GM18861 (cell line): Measurements from ENCODE around the gene SPDEF.

ENCODE experiments used
- ATAC-seq: cut with Tn5 transposase; IDR thresholded peaks from one replicate; pipeline ENCODE4 v1.9.1; 2021; ENCODE audit not compliant: unreplicated experiment

SPDEF gene

GRCh38 chr6:34556031-34556471 is at the start of gene SPDEF:
Gene SPDEF, minus strand, starts transcription at chr6:34556329. Its CDS starts 11,874 bp downstream, at chr6:34544455.
- ATAC-seq: no peak

- ATAC-seq: no peak
Measured at GRCh38 chr6:34603707-34604106, 47.6 kb upstream of the SPDEF start.

GRCh38 chr6:34602318-34603111 is 46.4 kb upstream of the SPDEF start:
- no peak for ATAC-seq

GRCh38 chr6:34601706-34602105 is 45.6 kb upstream of the SPDEF start:
- no peak for ATAC-seq

- no peak for ATAC-seq
Measured at GRCh38 chr6:34600796-34601195, 44.7 kb upstream of the SPDEF start.

GRCh38 chr6:34600101-34600500 is 44.0 kb upstream of the SPDEF start:
- ATAC-seq: no peak

GRCh38 chr6:34598712-34599111 is 42.6 kb upstream of the SPDEF start:
- no peak for ATAC-seq

GRCh38 chr6:34597605-34598353 is 41.6 kb upstream of the SPDEF start:
- ATAC-seq: no peak

- ATAC-seq: no peak
Measured at GRCh38 chr6:34596798-34597197, 40.7 kb upstream of the SPDEF start.

- ATAC-seq: no peak
Measured at GRCh38 chr6:34595332-34596184, 39.4 kb upstream of the SPDEF start.

- no peak for ATAC-seq
Measured at GRCh38 chr6:34593701-34594100, 37.6 kb upstream of the SPDEF start.

- ATAC-seq: no peak
Measured at GRCh38 chr6:34592208-34592952, 36.3 kb upstream of the SPDEF start.

- ATAC-seq: no peak
Measured at GRCh38 chr6:34589691-34590090, 33.6 kb upstream of the SPDEF start.

- ATAC-seq: no peak
Measured at GRCh38 chr6:34589140-34589539, 33.0 kb upstream of the SPDEF start.

- no peak for ATAC-seq
Measured at GRCh38 chr6:34587851-34588250, 31.7 kb upstream of the SPDEF start.

GRCh38 chr6:34587325-34587724 is 31.2 kb upstream of the SPDEF start:
- ATAC-seq: no peak

GRCh38 chr6:34586327-34587040 is 30.4 kb upstream of the SPDEF start:
- ATAC-seq: no peak

- no peak for ATAC-seq
Measured at GRCh38 chr6:34585512-34586061, 29.5 kb upstream of the SPDEF start.

- ATAC-seq: no peak
Measured at GRCh38 chr6:34585108-34585507, 29.0 kb upstream of the SPDEF start.

GRCh38 chr6:34584694-34585093 is 28.6 kb upstream of the SPDEF start:
- ATAC-seq: no peak
